ENCODE data around the gene EEIG1. TPM values are rescaled to one million over a fixed set of nuclear protein-coding genes. Genes with fewer than 3 reads are reported as not detected.

The EEIG1 gene
- total RNA-seq (2021), result 176 and 208 TPM in 2 replicates
- Bru-seq, nascent RNA, result percentile 88 among the genes with signal in this experiment
- BruChase-seq, experiment 1, labeled RNA remaining after a 2-hour chase, result percentile 94 among the genes with signal in this experiment
- BruChase-seq, experiment 2, labeled RNA remaining after a 6-hour chase, result percentile 91 among the genes with signal in this experiment
- long read RNA-seq, full-length matches to known transcripts, result 68 of 152 reads
- long read RNA-seq, partial matches to known transcripts, result 14 of 152 reads
- long read RNA-seq, other reads (novel, unspliced or antisense), result 70 of 152 reads

DNA sequence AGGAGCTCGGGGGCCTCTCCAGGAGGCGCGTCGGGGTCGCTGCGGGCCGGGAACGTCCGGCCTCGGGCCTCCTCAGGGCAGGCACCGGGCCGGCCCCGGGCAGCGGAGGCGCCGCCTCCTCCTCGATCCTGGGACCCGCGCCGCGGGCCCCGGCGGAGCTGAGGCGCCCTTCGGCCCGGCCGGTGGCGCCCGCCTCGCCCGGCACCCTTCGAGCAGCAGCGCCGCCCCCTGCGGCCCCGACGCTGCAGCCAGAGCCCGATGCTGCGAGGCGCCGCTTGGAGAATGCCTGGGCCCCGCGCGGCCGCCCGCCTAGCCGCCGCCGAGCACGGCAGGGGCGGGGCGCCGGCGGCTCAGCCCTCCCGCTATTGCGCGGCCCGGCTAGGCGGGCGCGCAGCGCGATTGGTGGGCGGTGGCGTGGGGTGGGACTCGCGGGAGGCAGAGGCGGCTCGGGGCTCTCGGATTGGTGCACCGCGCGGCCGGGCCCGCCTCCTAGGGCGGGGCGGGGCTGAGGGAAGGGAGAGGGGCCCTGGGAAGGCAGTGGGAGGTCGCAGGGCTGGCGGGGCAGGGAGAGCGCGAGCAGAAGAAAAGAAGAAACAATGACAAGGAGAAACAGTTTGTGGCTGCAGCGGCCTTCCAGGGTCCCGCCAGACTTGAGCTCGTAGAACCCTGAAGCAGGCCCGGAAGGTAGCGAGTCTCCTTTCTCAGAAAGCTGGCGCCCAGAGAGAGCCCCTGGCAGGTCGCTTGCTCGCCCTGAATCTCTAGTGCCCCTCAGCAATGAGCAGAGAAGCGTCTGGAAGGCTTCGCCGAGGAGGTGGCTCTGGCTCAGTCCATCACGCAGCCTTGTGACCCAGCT lies at the start of gene EEIG1:
Gene EEIG1 (minus strand): TSS at position 284 of the 853 bp plus-strand sequence. CDS start 852 bp downstream, outside the sequence.
- no peaks in the 10 kb centered on the region for H3K9me3 ChIP-seq (ENCODE audit: insufficient read depth, low read depth)
- no TSS peak for BruUV-seq (replicated peaks)
- H3K27me3 ChIP-seq (ENCODE audit: insufficient read depth, low read depth), result no peaks in the 10 kb centered on the region
- H3K4me2 ChIP-seq, result peak within 1 kb of the TSS; percentile 87
- peaks cover 10% of the 10 kb centered on the region for H3F3A ChIP-seq (ENCODE audit: insufficient read depth, low read depth)
- peaks cover 40% of the 10 kb centered on the region for H4K20me1 ChIP-seq (ENCODE audit: insufficient read depth)
- DNase-seq, result peak; percentile 73 to 99
- POLR2A ChIA-PET (ENCODE audit: unreplicated experiment), result interaction anchor here (0.6 to 1.8 kb wide), 8 partner anchors 9 to 412 kb away, joined by 3 to 14 read pairs (median 4); partner anchors contain the start of gene NAIF1
- H3K4me1 ChIP-seq (replicated peaks; ENCODE audit: insufficient read depth), result peaks cover 45% of the 10 kb centered on the region
- TF ChIP-seq CTCF (conservative IDR thresholded peaks at IDR 0.05) (no peak), EZH2 (IDR thresholded peaks at IDR 0.05; ENCODE audit: low read depth) (no peak)
- peaks cover 4% of the 10 kb centered on the region; the same call in 1 of the 2 replicates for H3K36me3 ChIP-seq (ENCODE audit: low read depth)
- H3K27ac ChIP-seq, result peak within 1 kb of the TSS; percentile 39
- H2AFZ ChIP-seq, result peak within 1 kb of the TSS; percentile 74
- peaks cover 44% of the 10 kb centered on the region for H3K79me2 ChIP-seq (ENCODE audit: low read depth)
- CTCF ChIA-PET, result interaction anchor here (1.1 kb wide), 1 partner anchor 37 kb away, joined by 3 read pairs; no protein-coding TSS in a partner anchor
- peak within 1 kb of the TSS; percentile 82 for H3K4me3 ChIP-seq
- intact Hi-C loops (cut with micrococcal nuclease; ENCODE audit: unreplicated experiment), result loop anchor here (1.0 to 2.0 kb wide), 3 partner anchors 20 to 38 kb away; no protein-coding TSS in a partner anchor
- H3K9me2 ChIP-seq (ENCODE audit: insufficient read depth), result no peaks in the 10 kb centered on the region

GRCh38 chr9:128027705-128028104 lies 46.9 kb upstream of the EEIG1 start:
- Histone ChIP-seq H3K79me2 (ENCODE audit: low read depth) (no peaks in the 10 kb centered on the region), H3K27me3 (ENCODE audit: insufficient read depth, low read depth) (no peaks in the 10 kb centered on the region), H4K20me1 (ENCODE audit: insufficient read depth) (no peaks in the 10 kb centered on the region), H2AFZ (no peak overlapping the region), H3K9me2 (ENCODE audit: insufficient read depth) (no peaks in the 10 kb centered on the region), H3K9me3 (ENCODE audit: insufficient read depth, low read depth) (no peaks in the 10 kb centered on the region), H3K4me1 (replicated peaks; ENCODE audit: insufficient read depth) (peaks cover 6% of the 10 kb centered on the region; the same call in 1 of the 2 replicates), H3F3A (ENCODE audit: insufficient read depth, low read depth) (peaks cover 12% of the 10 kb centered on the region; the same call in 1 of the 2 replicates), H3K4me2 (no peak overlapping the region), H3K27ac (no peak overlapping the region), H3K36me3 (ENCODE audit: low read depth) (no peaks in the 10 kb centered on the region), H3K4me3 (no peak overlapping the region)
- POLR2A ChIA-PET (ENCODE audit: unreplicated experiment), result no interaction called here
- CTCF ChIA-PET, result interaction anchor here (1.4 kb wide), 1 partner anchor 72 kb away, joined by 3 read pairs; no protein-coding TSS in a partner anchor
- DNase-seq, result no peak
- intact Hi-C loops (cut with micrococcal nuclease; ENCODE audit: unreplicated experiment), result no loop called here
- TF ChIP-seq EZH2 (IDR thresholded peaks at IDR 0.05; ENCODE audit: low read depth) (no peak), CTCF (conservative IDR thresholded peaks at IDR 0.05) (no peak)
- BruUV-seq (replicated peaks), result no TSS peak

GRCh38 chr9:128026773-128027541 lies 46.2 kb upstream of the EEIG1 start:
- ChIA-PET POLR2A (ENCODE audit: unreplicated experiment) (no interaction called here), CTCF (interaction anchor here (1.1 to 1.4 kb wide), 2 partner anchors 72 to 91 kb away, joined by 3 read pairs; no protein-coding TSS in a partner anchor)
- Histone ChIP-seq H4K20me1 (ENCODE audit: insufficient read depth) (no peaks in the 10 kb centered on the region), H3K27me3 (ENCODE audit: insufficient read depth, low read depth) (no peaks in the 10 kb centered on the region), H3K4me2 (no peak overlapping the region), H3K4me3 (no peak overlapping the region), H3K9me3 (ENCODE audit: insufficient read depth, low read depth) (no peaks in the 10 kb centered on the region), H3F3A (ENCODE audit: insufficient read depth, low read depth) (peaks cover 12% of the 10 kb centered on the region; the same call in 1 of the 2 replicates), H3K9me2 (ENCODE audit: insufficient read depth) (no peaks in the 10 kb centered on the region), H3K36me3 (ENCODE audit: low read depth) (no peaks in the 10 kb centered on the region), H2AFZ (no peak overlapping the region), H3K27ac (no peak overlapping the region), H3K79me2 (ENCODE audit: low read depth) (no peaks in the 10 kb centered on the region), H3K4me1 (replicated peaks; ENCODE audit: insufficient read depth) (peaks cover 6% of the 10 kb centered on the region; the same call in 1 of the 2 replicates)
- intact Hi-C loops (cut with micrococcal nuclease; ENCODE audit: unreplicated experiment), result no loop called here
- no TSS peak for BruUV-seq (replicated peaks)
- no peak for DNase-seq
- no peak for TF ChIP-seq EZH2 (IDR thresholded peaks at IDR 0.05; ENCODE audit: low read depth)
- TF ChIP-seq CTCF (conservative IDR thresholded peaks at IDR 0.05), result no peak
